GM19372 (cell line): ENCODE results near the gene XPO4.
"Not testable (repeated sequence)": the region's sequence is repeated elsewhere in the genome, so short reads cannot be mapped to it uniquely, and the experiment has no call there.

ENCODE experiments used
- ATAC-seq: cut with Tn5 transposase; IDR thresholded peaks from one replicate; pipeline ENCODE4 v1.9.1; 2021; ENCODE audit warnings: mild to moderate bottlenecking, low read depth, moderate library complexity; ENCODE audit not compliant: unreplicated experiment

XPO4 gene

GRCh38 chr13:20891768-20892167 is 10.8 kb downstream of the XPO4 start:
- no peak for ATAC-seq

- ATAC-seq = no peak
Observed at GRCh38 chr13:20891034-20891433, 11.5 kb downstream of the XPO4 start.

- ATAC-seq = not testable (repeated sequence)
Observed at GRCh38 chr13:20890540-20890939, 12.0 kb downstream of the XPO4 start.

GRCh38 chr13:20882206-20882605 is 20.3 kb downstream of the XPO4 start:
- ATAC-seq = no peak

- ATAC-seq = no peak
Observed at GRCh38 chr13:20877902-20878301, 24.6 kb downstream of the XPO4 start.

- not testable (repeated sequence) for ATAC-seq
Observed at GRCh38 chr13:20876802-20877201, 25.7 kb downstream of the XPO4 start.

- ATAC-seq = not testable (repeated sequence)
Observed at GRCh38 chr13:20874439-20874838, 28.1 kb downstream of the XPO4 start.

GRCh38 chr13:20873348-20873747 is 29.2 kb downstream of the XPO4 start:
- no peak for ATAC-seq

GRCh38 chr13:20870829-20871228 is 31.7 kb downstream of the XPO4 start:
- no peak for ATAC-seq

- no peak for ATAC-seq
Observed at GRCh38 chr13:20869540-20869939, 33.0 kb downstream of the XPO4 start.

- ATAC-seq = no peak
Observed at GRCh38 chr13:20867408-20867807, 35.1 kb downstream of the XPO4 start.

- ATAC-seq = not testable (repeated sequence)
Observed at GRCh38 chr13:20861666-20862065, 40.9 kb downstream of the XPO4 start.

GRCh38 chr13:20860844-20861243 is 41.7 kb downstream of the XPO4 start:
- ATAC-seq = no peak

- no peak for ATAC-seq
Observed at GRCh38 chr13:20856650-20857049, 45.9 kb downstream of the XPO4 start.

- no peak for ATAC-seq
Observed at GRCh38 chr13:20851844-20852402, 50.6 kb downstream of the XPO4 start.

GRCh38 chr13:20848944-20849343 is 53.6 kb downstream of the XPO4 start:
- ATAC-seq = no peak

- ATAC-seq = no peak
Observed at GRCh38 chr13:20848203-20848602, 54.3 kb downstream of the XPO4 start.

- no peak for ATAC-seq
Observed at GRCh38 chr13:20847296-20847695, 55.2 kb downstream of the XPO4 start.

GRCh38 chr13:20843166-20843565 is 59.4 kb downstream of the XPO4 start:
- no peak for ATAC-seq

- ATAC-seq = no peak
Observed at GRCh38 chr13:20840568-20840967, 62.0 kb downstream of the XPO4 start.

- no peak for ATAC-seq
Observed at GRCh38 chr13:20833900-20834679, 68.5 kb downstream of the XPO4 start.

- ATAC-seq = no peak
Observed at GRCh38 chr13:20832861-20833260, 69.7 kb downstream of the XPO4 start.
